GM20000 (cell line): Measurements from ENCODE around the gene RAB3IL1.

ENCODE experiments used
- DNase-seq: peaks from one replicate; pipeline ENCODE4 v3.0.0; 2012; ENCODE audit warnings: low spot score
- TF ChIP-seq, protein P1 (sequence below): IDR thresholded peaks from 2 replicates; pipeline ENCODE4 v1.5.1; 2012; ENCODE audit warnings: mild to moderate bottlenecking, control low read depth; ENCODE audit errors: extremely low read depth, missing control alignments

Gene RAB3IL1

DNA sequence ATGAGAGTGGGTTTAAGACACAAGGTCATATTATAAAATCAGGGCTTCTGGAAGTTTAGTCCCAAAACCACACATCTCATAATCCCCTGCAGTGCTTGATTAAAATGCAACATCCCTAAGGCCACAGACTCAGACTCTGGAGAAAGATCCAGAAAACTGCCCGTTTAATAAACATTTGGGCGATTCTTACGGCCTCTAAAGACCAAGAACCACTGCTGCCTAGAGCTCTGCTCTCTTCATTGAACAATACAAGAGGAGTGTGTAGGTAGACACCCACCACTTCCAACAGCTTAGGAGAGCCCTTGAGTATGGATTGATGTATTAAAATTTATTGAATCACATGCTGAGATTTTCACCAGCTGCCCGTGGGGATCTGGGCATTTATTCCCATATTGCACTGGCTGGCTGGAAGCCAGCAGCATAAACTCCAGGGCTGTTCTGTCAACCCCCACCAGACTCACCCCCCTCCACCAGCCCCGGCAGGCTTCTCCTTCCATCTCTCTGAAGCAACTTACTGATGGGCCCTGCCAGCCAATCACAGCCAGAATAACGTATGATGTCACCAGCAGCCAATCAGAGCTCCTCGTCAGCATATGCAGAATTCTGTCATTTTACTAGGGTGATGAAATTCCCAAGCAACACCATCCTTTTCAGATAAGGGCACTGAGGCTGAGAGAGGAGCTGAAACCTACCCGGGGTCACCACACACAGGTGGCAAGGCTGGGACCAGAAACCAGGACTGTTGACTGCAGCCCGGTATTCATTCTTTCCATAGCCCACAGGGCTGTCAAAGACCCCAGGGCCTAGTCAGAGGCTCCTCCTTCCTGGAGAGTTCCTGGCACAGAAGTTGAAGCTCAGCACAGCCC lies 32.0 kb upstream of the RAB3IL1 start:
- TF ChIP-seq, protein P1, sequence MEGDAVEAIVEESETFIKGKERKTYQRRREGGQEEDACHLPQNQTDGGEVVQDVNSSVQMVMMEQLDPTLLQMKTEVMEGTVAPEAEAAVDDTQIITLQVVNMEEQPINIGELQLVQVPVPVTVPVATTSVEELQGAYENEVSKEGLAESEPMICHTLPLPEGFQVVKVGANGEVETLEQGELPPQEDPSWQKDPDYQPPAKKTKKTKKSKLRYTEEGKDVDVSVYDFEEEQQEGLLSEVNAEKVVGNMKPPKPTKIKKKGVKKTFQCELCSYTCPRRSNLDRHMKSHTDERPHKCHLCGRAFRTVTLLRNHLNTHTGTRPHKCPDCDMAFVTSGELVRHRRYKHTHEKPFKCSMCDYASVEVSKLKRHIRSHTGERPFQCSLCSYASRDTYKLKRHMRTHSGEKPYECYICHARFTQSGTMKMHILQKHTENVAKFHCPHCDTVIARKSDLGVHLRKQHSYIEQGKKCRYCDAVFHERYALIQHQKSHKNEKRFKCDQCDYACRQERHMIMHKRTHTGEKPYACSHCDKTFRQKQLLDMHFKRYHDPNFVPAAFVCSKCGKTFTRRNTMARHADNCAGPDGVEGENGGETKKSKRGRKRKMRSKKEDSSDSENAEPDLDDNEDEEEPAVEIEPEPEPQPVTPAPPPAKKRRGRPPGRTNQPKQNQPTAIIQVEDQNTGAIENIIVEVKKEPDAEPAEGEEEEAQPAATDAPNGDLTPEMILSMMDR = no peak
- peak; percentile 42 for DNase-seq

GRCh38 chr11:61948505-61948904 lies 31.1 kb upstream of the RAB3IL1 start:
- DNase-seq = no peak
- TF ChIP-seq, protein P1 = no peak

DNA sequence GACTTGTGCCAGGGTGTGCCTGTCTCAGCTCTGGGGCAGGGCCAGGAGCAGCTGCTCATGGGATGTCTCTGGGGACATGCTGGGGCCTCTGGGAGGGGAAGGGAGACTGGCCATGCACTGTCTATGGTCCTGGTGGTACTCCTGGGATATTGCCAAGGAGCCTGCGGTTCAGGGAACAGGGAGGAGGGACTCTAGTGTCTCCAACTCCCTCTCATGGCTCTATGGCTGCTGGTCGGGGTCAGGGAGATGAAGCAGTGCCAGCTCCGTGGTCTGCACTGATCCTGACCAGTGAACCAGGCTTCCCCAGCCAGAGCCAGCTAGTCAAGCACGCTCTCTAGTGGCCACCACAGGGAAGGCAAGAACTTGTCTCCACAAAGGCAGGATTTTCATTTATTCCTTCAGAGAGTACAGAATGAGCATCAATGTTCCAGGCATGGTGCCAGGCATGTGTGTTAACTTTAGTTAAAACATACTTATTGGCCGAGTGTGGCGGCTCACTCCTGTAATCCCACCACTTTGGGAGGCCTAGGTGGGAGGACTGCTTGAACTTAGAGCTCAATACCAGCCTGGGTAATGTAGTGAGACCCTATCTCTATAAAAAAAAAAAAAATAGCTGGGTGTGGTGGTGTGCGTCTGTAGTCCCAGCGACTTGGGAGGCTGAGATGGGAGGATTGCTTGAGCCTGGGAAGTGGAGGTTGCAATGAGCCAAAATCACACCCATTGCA lies 30.3 kb upstream of the RAB3IL1 start:
- peak; percentile 87 for DNase-seq
- TF ChIP-seq, protein P1 = peak; percentile 80

GRCh38 chr11:61946894-61947293 lies 29.5 kb upstream of the RAB3IL1 start:
- TF ChIP-seq, protein P1 = no peak
- no peak for DNase-seq

DNA sequence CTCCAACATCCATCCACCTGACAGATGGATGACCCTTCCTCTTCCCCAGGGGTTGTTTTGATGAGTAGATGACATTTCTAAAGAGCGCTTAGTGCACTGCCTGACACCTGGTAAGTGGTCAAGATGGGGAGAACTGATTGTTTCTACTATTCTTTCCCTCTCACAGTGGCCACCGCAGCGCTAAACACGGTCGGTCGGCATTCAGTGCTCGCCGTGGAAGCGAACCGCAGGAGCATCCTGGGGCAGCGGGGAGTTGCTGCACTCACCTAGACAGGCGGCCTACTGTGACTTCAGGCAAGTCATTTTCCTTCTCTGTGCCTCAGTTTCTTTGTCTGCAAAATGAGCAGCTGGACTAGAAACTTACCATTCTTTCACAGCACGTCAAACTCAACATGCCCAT lies 27.8 kb upstream of the RAB3IL1 start:
- no peak for DNase-seq
- TF ChIP-seq, protein P1 = no peak

GRCh38 chr11:61940466-61940865 lies 23.1 kb upstream of the RAB3IL1 start:
- DNase-seq = no peak
- TF ChIP-seq, protein P1 = no peak

GRCh38 chr11:61935861-61936260 lies 18.5 kb upstream of the RAB3IL1 start:
- no peak for DNase-seq

More at GRCh38 chr11:61935861-61936260, 18.5 kb upstream of the RAB3IL1 start:
- TF ChIP-seq, protein P1 = no peak
